ENCODE measurements around the gene PRPS1L1. TPM values are rescaled to one million over a fixed set of nuclear protein-coding genes. Genes with fewer than 3 reads are reported as not detected.

PRPS1L1 gene
- total RNA-seq, 1 donor from 2014 or later = not detected

- no peaks in the 10 kb centered on the region for H3K9me3 Mint-ChIP-seq (ENCODE audit: low read depth)
- no peaks in the 10 kb centered on the region for H3K36me3 Mint-ChIP-seq (ENCODE audit: low read depth)
- no peak for DNase-seq (ENCODE audit: low spot score)
- peak; percentile 51 for TF ChIP-seq CTCF (IDR thresholded peaks at IDR 0.05)
- no peaks in the 10 kb centered on the region for H3K27me3 Mint-ChIP-seq (ENCODE audit: low read depth)
- H3K4me3 Mint-ChIP-seq (ENCODE audit: unreplicated experiment) = no peak overlapping the region
- peaks cover 7% of the 10 kb centered on the region for H3K4me1 Mint-ChIP-seq (ENCODE audit: low read depth)
- H3K27ac Mint-ChIP-seq (ENCODE audit: unreplicated experiment) = no peak overlapping the region
Measured at GRCh38 chr7:17991866-17992648, 35.6 kb downstream of the PRPS1L1 start.

GRCh38 chr7:17990761-17991160 is 36.9 kb downstream of the PRPS1L1 start:
- H3K4me3 Mint-ChIP-seq (ENCODE audit: unreplicated experiment) = no peak overlapping the region
- TF ChIP-seq CTCF (IDR thresholded peaks at IDR 0.05) = no peak
- H3K27ac Mint-ChIP-seq (ENCODE audit: unreplicated experiment) = no peak overlapping the region
- no peaks in the 10 kb centered on the region for H3K36me3 Mint-ChIP-seq (ENCODE audit: low read depth)
- peaks cover 11% of the 10 kb centered on the region for H3K4me1 Mint-ChIP-seq (ENCODE audit: low read depth)
- no peak for DNase-seq (ENCODE audit: low spot score)
- H3K9me3 Mint-ChIP-seq (ENCODE audit: low read depth) = no peaks in the 10 kb centered on the region
- no peaks in the 10 kb centered on the region for H3K27me3 Mint-ChIP-seq (ENCODE audit: low read depth)

GRCh38 chr7:17989546-17989945 is 38.1 kb downstream of the PRPS1L1 start:
- DNase-seq (ENCODE audit: low spot score) = no peak
- peaks cover 11% of the 10 kb centered on the region for H3K4me1 Mint-ChIP-seq (ENCODE audit: low read depth)

GRCh38 chr7:17988858-17989257 is 38.8 kb downstream of the PRPS1L1 start:
- no peak for DNase-seq (ENCODE audit: low spot score)
- Mint-ChIP-seq H3K36me3 (ENCODE audit: low read depth) (no peaks in the 10 kb centered on the region), H3K9me3 (ENCODE audit: low read depth) (no peaks in the 10 kb centered on the region), H3K27me3 (ENCODE audit: low read depth) (no peaks in the 10 kb centered on the region), H3K4me3 (ENCODE audit: unreplicated experiment) (no peak overlapping the region), H3K4me1 (ENCODE audit: low read depth) (peaks cover 11% of the 10 kb centered on the region), H3K27ac (ENCODE audit: unreplicated experiment) (no peak overlapping the region)
- TF ChIP-seq CTCF (IDR thresholded peaks at IDR 0.05) = no peak

More at GRCh38 chr7:17989546-17989945, 38.1 kb downstream of the PRPS1L1 start:
- TF ChIP-seq CTCF (IDR thresholded peaks at IDR 0.05) = no peak
- Mint-ChIP-seq H3K27ac (ENCODE audit: unreplicated experiment) (no peak overlapping the region), H3K4me3 (ENCODE audit: unreplicated experiment) (no peak overlapping the region), H3K9me3 (ENCODE audit: low read depth) (no peaks in the 10 kb centered on the region), H3K36me3 (ENCODE audit: low read depth) (no peaks in the 10 kb centered on the region), H3K27me3 (ENCODE audit: low read depth) (no peaks in the 10 kb centered on the region)

GRCh38 chr7:17988141-17988540 is 39.5 kb downstream of the PRPS1L1 start:
- Mint-ChIP-seq H3K9me3 (ENCODE audit: low read depth) (no peaks in the 10 kb centered on the region), H3K27ac (ENCODE audit: unreplicated experiment) (no peak overlapping the region), H3K4me1 (ENCODE audit: low read depth) (peaks cover 13% of the 10 kb centered on the region), H3K36me3 (ENCODE audit: low read depth) (no peaks in the 10 kb centered on the region), H3K27me3 (ENCODE audit: low read depth) (no peaks in the 10 kb centered on the region), H3K4me3 (ENCODE audit: unreplicated experiment) (no peak overlapping the region)
- no peak for DNase-seq (ENCODE audit: low spot score)
- no peak for TF ChIP-seq CTCF (IDR thresholded peaks at IDR 0.05)

Measured in chondrocyte (in vitro differentiated cells).